NCI-H446 (cell line): ENCODE results near the gene NETO2.
A peak's percentile ranks its signal among the peaks of the same experiment; 100 is the strongest.
"Not testable (repeated sequence)": the region's sequence is repeated elsewhere in the genome, so short reads cannot be mapped to it uniquely, and the experiment has no call there.

Experiments
- DNase-seq, 2 experiments: peaks; one replicate each; lab custom pipeline; 2025; lab: John Stamatoyannopoulos, UW

NETO2 gene

DNA sequence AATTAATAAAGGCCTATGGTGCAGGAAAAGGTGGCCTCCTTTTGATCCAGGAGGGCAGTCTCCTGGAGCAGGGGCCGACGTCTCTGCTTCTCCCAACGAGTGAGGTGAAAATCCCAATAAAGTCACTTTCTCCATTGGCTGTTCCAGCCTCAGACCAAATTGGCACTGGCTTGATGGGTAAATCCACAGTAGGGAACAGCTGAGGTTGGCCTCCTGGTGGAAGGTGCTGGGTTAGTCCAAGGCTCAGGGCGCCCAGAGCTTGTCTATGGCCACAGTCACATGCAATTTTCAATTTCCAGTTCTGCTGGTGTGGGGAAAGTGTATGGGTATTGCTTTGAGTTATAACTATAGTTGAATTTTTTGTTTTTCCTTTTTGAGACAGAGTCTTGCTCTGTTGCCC is 79.0 kb downstream of the NETO2 start:
- DNase-seq: no peak

- DNase-seq: no peak
These were observed 80.6 kb downstream of the NETO2 start for GRCh38 chr16:47063011-47063724.

DNA sequence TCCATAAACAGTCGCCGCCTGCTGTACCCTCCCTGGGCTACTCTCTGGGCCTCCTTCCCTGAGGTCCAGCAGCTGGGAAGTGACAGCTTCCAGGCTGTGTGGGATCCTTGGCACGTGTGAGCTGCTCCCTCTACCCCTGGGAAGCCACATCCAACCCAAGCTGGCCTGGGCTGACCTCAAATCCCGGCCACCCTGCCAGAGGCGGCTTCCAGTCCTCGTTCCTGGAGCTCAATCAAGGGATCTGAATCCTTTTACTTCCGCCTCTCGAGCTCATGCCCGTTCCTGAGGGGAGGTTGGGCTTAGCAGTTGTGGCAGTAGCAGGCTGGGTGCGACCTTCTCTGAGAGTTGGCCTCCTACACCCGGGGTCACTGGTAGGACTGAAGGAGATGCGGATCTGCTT is 82.5 kb downstream of the NETO2 start:
- DNase-seq: no peak

GRCh38 chr16:47060596-47060995 is 83.1 kb downstream of the NETO2 start:
- DNase-seq: no peak

GRCh38 chr16:47059991-47060390 is 83.8 kb downstream of the NETO2 start:
- no peak for DNase-seq

- not testable (repeated sequence) for DNase-seq
These were observed 84.6 kb downstream of the NETO2 start for GRCh38 chr16:47059130-47059529.

DNA sequence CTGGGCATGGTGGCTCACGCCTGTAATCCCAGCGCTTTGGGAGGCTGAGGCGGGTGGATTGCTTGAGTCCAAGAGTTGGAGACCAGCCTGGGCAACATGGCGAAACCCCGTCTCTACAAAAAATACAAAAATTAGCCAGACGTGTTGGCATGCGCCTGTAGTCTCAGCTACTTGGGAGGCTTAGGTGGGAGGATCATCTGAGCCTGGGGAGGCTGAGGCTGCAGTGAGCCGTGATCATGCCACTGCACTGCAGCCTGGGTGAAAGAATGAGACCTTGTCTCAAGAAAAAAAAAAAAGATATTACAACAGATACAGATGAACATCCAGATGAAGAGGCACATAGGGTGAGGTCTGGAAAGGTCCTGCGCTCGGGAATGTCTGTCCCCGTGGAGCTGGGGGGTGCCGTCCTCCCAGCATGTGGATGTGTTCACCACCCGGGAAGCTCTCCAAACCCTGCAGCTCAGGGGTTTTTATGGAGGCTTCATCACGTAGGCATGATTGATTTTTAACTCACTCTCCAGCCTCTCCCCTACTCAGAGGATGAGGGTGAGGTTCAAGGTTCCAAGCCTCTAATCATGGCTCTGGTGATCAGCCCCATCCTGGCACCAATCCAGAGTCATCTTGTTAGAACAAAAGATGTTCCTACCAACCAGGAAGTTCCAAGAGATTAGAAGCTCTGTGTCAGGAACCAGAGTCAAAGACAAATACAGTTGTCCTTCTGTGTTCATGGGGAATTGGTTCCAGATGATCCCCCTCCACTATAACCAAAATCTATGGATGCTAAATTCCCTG is 85.3 kb downstream of the NETO2 start:
- peak in 1 of 2 experiments; percentile 4 for DNase-seq

DNA sequence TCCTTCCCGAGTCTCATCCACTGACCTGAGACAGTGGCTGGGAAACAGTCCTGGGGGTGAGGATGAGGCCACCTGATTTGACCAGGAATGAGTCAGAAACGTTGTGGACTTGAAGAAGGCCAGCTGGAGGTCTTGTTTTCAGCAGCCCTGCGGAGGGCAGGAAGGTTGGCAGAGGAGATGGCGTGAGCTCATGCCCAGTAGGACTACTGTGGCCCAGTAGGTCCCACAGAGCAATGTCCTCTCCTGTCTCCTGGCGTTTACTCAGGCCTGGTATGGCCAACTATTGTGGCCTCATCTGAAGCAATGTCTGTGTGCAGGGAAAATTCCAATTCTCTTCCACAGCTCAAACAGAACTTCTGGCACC is 86.1 kb downstream of the NETO2 start:
- DNase-seq: no peak

GRCh38 chr16:47056688-47057629 is 86.8 kb downstream of the NETO2 start:
- no peak for DNase-seq

DNA sequence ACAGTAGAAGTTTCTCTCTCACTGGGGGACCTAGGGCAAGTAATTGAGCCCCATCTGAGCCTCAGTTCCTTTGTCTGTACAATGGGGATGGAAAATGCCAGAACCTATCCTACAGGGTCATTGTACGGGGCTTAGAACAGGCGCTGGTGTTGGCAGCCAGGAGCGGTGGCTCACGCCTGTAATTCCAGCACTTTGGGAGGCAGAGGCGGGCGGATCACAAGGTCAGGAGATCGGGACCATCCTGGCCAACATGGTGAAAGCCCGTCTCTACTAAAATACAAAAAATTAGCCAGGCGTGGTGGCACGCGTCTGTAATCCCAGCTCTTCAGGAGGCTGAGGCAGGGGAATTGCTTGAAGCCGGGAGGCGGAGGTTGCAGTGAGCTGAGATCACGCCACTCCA is 87.7 kb downstream of the NETO2 start:
- DNase-seq: not testable (repeated sequence)

GRCh38 chr16:47055136-47055885 is 88.4 kb downstream of the NETO2 start:
- no peak for DNase-seq

DNA sequence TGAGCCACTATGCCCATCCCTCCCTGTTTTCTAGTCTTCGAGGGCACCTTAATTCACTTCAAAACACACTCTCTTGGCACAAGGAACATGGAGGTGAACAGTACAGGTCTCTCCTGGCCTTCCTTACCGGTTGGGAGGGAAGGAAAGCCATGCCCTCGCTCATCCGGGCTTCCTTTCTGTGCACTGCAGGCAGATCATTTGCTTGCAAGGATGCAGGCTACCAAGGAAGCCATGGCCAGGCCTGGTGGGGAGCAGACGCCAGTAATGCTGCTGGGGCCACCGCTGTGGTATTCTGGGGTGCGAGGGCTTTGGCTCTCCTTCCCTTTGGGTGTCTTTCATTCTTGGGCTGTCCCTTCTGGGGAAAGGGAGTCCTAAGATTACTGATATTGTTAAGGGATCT is 89.4 kb downstream of the NETO2 start:
- DNase-seq: no peak

GRCh38 chr16:47053895-47054294 is 89.8 kb downstream of the NETO2 start:
- no peak for DNase-seq

GRCh38 chr16:47052666-47053640 is 90.8 kb downstream of the NETO2 start:
- no peak for DNase-seq

- no peak for DNase-seq
These were observed 92.7 kb downstream of the NETO2 start for GRCh38 chr16:47051031-47051430.

DNA sequence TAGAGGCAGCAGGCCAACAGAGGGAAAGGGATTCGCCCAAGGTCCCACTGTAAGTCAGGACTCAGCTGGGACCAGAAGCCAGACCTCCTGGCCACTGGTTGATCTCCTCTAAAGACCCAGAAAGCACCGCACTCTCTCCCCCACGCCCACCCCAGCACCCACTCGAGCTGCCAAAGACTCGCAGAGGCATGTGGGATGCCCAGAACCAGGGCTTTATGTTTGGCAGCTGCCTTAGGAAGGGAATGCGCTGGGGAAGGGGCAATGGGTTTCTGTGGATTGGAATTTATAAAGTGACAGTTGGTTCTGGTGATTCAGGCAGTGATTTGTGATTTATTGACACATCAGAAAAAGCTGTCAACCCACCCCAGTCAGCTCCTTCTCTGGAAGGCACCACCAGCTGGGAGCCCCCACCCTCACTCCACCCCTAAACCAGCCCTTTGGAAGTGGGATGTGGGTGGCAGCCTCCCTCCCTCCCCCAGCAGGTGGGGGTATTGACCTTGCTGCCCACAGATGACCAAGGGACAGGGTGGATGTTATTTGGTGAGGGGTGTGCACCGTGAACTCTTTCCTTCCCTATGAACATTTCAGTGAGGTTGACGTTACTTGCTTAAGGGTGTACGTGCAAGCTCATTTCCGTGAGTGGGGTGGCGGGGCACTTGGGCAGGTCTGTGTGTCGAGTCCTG is 93.7 kb downstream of the NETO2 start:
- no peak for DNase-seq

DNA sequence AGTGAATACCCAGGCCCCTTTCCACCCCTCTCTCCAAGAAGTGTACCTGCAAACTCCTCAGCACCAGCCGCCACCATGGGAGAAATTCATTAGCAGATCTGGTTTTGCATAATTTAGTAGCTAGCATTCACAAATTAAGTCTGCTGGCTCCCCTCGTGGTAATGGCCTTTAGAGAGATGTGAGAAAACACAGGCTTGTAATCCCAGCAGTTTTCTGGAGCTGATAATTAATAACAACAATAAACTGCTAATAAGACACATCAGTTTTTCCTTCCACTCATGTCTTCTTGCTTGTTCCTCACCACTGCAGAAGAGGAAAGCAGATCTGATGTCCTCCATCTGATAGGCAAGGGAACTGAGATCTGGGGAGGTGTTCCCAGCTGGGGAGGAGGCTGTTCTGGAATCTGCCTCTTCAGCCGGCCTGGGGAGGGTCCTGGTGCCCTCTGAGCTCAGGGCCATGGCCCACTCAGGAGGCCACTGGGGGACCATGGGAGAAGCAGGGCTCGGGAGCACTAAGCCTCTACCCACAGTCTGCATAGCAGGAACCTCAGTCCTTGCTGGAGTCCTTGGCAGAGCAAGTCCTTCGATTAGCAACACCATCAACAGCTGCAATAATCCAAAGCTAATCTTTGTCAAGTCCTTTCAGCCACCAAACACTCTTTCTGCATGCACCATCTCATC is 96.1 kb downstream of the NETO2 start:
- no peak for DNase-seq

DNA sequence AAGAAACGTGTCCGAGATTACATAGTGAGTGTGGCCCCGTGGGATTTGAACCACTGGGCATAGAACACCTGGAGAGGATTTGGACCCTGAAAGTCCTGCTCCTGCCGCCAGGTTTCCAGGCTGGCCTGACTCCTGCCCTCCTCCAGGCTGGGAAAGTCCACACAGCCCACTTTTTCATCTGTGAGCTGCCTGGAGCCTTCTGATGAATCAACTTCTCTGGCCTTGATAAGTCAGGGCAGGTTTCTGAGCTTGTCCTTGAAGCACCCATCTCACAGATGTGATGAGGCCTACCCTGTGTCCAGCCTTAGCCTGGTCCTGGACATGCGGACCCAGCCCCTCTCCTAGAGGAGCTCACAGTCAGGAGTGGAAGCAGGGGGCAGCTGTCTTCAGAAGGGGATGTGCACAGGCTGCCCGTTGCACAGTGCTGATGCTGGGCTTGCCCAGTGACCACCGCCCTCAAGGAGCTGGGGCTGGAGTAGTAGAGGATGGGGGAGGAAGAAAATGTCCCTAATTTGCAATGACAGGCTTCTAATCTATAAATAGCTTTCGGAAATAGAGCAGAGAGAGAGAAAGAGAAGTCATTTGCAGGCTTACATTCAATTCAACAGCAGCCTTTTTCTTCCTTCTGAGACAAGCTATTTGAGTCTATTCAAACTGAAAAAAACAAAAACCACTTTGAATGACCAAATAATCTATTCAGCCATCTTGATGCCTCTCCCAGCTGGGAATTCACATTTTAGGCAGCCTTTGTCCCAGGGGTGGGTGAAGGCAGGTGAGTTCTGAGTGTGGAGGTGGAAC is 96.8 kb downstream of the NETO2 start:
- DNase-seq: no peak

DNA sequence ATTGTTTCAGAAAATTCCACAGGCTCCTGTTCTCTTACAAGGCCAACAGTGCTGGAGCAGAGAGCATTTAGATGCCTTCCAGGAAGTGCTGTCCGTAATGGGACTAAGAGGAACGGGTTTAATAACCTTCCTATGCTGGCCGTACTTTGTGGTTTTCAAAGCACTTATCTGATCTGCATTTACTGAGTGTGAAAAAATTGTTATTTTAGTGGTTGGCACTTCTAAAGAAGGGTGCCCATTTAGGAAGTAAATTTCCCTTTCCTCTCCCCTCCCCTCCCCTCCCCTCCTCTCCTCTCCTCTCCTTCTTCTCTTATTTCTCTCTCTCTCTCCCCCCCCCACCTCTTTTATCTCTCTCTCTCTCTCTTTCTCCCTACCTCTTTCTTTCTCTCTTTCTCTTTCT is 98.3 kb downstream of the NETO2 start:
- DNase-seq: no peak
